Measurements from ENCODE around the gene PIK3CG.

The PIK3CG gene

DNA sequence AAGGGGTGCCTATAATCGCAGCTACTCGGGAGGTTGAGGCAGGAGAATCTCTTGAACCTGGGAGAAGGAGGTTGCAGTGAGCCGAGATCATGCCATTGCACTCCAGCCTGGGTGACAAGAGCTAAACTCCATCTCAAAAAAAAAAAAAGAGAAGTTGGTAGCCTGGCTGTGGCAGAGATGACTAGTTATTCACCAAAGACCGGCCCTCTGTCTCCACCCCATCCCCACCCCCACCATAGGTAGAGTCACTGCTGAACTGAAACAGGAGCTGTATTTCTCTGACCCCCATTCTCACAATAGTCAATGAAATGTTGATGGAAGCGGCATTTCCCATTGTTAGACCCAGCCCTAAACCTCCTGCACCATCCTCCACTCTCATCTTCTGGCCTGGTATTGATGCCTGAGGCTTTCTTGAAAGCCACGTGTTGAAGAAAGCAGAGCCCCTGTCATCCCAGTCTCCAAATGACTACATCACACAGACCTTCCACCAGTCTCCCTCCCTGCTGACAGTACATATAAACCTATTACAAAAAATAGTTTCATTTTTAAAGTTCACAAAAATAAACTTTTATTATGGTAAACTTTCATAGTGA, 9.4 kb upstream of the PIK3CG start:
- Histone ChIP-seq H3K27ac (ENCODE audit: low read depth, low read length, poor library complexity, severe bottlenecking) (no peak overlapping the region), H3K9me3 (ENCODE audit: low read length) (no peaks in the 10 kb centered on the region), H3K4me2 (ENCODE audit: low read length) (no peak overlapping the region), H4K20me1 (ENCODE audit: insufficient read depth, low read length) (no peaks in the 10 kb centered on the region), H3K79me2 (ENCODE audit: insufficient read depth, low read length) (no peaks in the 10 kb centered on the region), H3K4me1 (ENCODE audit: insufficient read depth, low read length, severe bottlenecking) (no peaks in the 10 kb centered on the region), H3K9ac (ENCODE audit: low read length) (no peak overlapping the region), H3K36me3 (ENCODE audit: insufficient read depth, low read length) (no peaks in the 10 kb centered on the region), H3K4me3 (ENCODE audit: low read depth, low read length, poor library complexity, severe bottlenecking) (no peak overlapping the region), H3K9me2 (ENCODE audit: low read depth, low read length) (no peaks in the 10 kb centered on the region), H2AFZ (ENCODE audit: low read length) (no peak overlapping the region), H3F3A (ENCODE audit: insufficient read depth, low read length) (no peaks in the 10 kb centered on the region), H3K27me3 (ENCODE audit: insufficient read depth, low read length) (no peaks in the 10 kb centered on the region)
- TF ChIP-seq CTCF (IDR thresholded peaks at IDR 0.05; ENCODE audit: low read length), result no peak
- TF ChIP-seq EZH2 (IDR thresholded peaks at IDR 0.05; ENCODE audit: borderline replicate concordance, low read length), result no peak

DNA sequence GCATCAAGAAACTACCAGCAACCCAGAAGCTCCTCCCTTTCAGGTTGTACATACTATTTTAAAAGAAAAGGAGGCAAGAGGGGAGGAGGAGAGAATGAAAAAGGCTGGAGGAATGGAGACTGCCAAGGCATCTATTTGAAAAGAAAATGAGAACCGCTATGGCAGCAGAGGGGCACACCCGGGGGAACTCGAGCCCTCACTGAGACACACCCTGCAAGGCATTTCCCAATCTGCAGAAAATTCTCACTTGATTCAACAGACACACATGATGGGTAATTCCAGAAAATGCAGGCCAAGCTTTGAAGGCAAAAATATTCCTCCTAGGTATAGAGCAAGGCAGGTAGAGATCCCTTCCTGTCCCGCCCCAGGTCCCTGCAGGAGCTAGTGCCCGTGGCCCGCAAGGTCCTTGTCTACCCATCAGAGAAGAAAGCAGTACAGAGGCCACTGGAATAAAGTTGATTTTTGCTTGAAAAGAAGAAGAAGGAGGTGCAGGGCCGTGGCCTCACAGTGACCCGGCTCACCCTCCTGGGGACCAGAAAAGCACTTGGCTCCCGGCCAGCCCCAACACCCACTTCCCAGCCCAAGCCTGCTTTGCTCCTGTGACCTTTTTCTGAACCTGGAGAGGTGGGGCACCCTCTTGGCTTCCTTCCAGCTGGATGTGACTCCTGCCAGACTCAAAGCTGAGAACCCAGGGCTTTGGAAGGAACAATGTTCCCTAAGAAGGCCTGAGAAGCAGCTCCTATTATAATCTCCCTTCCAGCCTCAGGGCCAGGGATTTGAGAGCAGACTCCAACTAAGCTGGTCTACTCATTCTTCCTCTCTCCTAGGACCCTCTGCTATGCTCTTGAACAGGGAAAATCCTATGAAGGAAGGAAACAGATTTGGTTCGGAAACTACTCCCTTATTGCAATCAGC, 6.2 kb upstream of the PIK3CG start:
- Histone ChIP-seq H3K9me2 (ENCODE audit: low read depth, low read length) (no peaks in the 10 kb centered on the region), H3K4me1 (ENCODE audit: insufficient read depth, low read length, severe bottlenecking) (peaks cover 7% of the 10 kb centered on the region), H3K9ac (ENCODE audit: low read length) (no peak overlapping the region), H3K27ac (ENCODE audit: low read depth, low read length, poor library complexity, severe bottlenecking) (no peak overlapping the region), H3K79me2 (ENCODE audit: insufficient read depth, low read length) (no peaks in the 10 kb centered on the region), H3K4me2 (ENCODE audit: low read length) (no peak overlapping the region), H2AFZ (ENCODE audit: low read length) (no peak overlapping the region), H3K4me3 (ENCODE audit: low read depth, low read length, poor library complexity, severe bottlenecking) (no peak overlapping the region), H3F3A (ENCODE audit: insufficient read depth, low read length) (no peaks in the 10 kb centered on the region), H3K36me3 (ENCODE audit: insufficient read depth, low read length) (no peaks in the 10 kb centered on the region), H4K20me1 (ENCODE audit: insufficient read depth, low read length) (no peaks in the 10 kb centered on the region), H3K9me3 (ENCODE audit: low read length) (no peaks in the 10 kb centered on the region), H3K27me3 (ENCODE audit: insufficient read depth, low read length) (no peaks in the 10 kb centered on the region)
- TF ChIP-seq CTCF (IDR thresholded peaks at IDR 0.05; ENCODE audit: low read length) (no peak), EZH2 (IDR thresholded peaks at IDR 0.05; ENCODE audit: borderline replicate concordance, low read length) (no peak)

- TF ChIP-seq CTCF (IDR thresholded peaks at IDR 0.05; ENCODE audit: low read length) (no peak), EZH2 (IDR thresholded peaks at IDR 0.05; ENCODE audit: borderline replicate concordance, low read length) (no peak)
- Histone ChIP-seq H3K9me3 (ENCODE audit: low read length) (no peaks in the 10 kb centered on the region), H3K79me2 (ENCODE audit: insufficient read depth, low read length) (peaks cover 19% of the 10 kb centered on the region), H3K36me3 (ENCODE audit: insufficient read depth, low read length) (peaks cover 4% of the 10 kb centered on the region), H3K27me3 (ENCODE audit: insufficient read depth, low read length) (no peaks in the 10 kb centered on the region), H3F3A (ENCODE audit: insufficient read depth, low read length) (no peaks in the 10 kb centered on the region), H3K27ac (ENCODE audit: low read depth, low read length, poor library complexity, severe bottlenecking) (no peak overlapping the region), H2AFZ (ENCODE audit: low read length) (no peak overlapping the region), H3K9me2 (ENCODE audit: low read depth, low read length) (no peaks in the 10 kb centered on the region), H4K20me1 (ENCODE audit: insufficient read depth, low read length) (no peaks in the 10 kb centered on the region), H3K4me2 (ENCODE audit: low read length) (no peak overlapping the region), H3K4me1 (ENCODE audit: insufficient read depth, low read length, severe bottlenecking) (peaks cover 34% of the 10 kb centered on the region), H3K9ac (ENCODE audit: low read length) (no peak overlapping the region), H3K4me3 (ENCODE audit: low read depth, low read length, poor library complexity, severe bottlenecking) (no peak overlapping the region)
These were observed 2.6 kb upstream of the PIK3CG start for GRCh38 chr7:106862317-106863089.
